Peyer's patch (tissue), 4 donors: ENCODE data around the gene DOK5.

Experiments
- POLR2A ChIP-seq, 2 donors: fragments of 450-650 bp; IDR thresholded peaks; one replicate each; pipeline ENCODE4 v1.5.1; 2017; ENCODE audit warnings: antibody characterized with exemption in 2 of 2, mild to moderate bottlenecking in 2 of 2, moderate library complexity in 2 of 2
- TF ChIP-seq, protein P1 (sequence below), 6 experiments: fragments of 450-650 bp in 4 of 6; fragments of 200-600 bp in 2 of 6; sonication (generic) in 1 of 6; IDR thresholded peaks; one replicate each; pipeline ENCODE4 v1.5.1; 2017 to 2019; ENCODE audit warnings: antibody characterized with exemption in 6 of 6, mild to moderate bottlenecking in 3 of 6, moderate library complexity in 1 of 6

DNA sequence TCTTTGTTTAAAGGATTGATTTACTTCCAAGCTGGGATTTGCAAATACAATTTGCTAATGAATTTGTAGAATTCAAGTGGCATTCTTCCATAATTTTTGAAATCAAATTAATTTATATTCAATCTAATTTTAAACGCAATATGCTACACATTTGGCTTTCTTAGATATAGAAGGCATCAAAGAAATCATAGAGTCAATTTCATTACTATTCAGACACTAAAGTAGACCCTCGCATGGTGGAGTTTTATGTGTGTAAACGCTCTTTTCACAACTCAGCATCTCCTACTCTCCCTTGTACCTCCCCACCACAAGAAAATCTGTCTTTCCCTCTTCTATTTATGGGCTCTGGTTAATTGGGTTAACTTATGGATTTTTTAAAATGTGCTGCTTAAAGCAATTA lies 144.3 kb downstream of the DOK5 start:
- no peak for TF ChIP-seq POLR2A (IDR thresholded peaks at IDR 0.05)
- TF ChIP-seq, protein P1, sequence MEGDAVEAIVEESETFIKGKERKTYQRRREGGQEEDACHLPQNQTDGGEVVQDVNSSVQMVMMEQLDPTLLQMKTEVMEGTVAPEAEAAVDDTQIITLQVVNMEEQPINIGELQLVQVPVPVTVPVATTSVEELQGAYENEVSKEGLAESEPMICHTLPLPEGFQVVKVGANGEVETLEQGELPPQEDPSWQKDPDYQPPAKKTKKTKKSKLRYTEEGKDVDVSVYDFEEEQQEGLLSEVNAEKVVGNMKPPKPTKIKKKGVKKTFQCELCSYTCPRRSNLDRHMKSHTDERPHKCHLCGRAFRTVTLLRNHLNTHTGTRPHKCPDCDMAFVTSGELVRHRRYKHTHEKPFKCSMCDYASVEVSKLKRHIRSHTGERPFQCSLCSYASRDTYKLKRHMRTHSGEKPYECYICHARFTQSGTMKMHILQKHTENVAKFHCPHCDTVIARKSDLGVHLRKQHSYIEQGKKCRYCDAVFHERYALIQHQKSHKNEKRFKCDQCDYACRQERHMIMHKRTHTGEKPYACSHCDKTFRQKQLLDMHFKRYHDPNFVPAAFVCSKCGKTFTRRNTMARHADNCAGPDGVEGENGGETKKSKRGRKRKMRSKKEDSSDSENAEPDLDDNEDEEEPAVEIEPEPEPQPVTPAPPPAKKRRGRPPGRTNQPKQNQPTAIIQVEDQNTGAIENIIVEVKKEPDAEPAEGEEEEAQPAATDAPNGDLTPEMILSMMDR (IDR thresholded peaks at IDR 0.05) = no peak
